ENCODE results near the gene DROSHA.

DNA sequence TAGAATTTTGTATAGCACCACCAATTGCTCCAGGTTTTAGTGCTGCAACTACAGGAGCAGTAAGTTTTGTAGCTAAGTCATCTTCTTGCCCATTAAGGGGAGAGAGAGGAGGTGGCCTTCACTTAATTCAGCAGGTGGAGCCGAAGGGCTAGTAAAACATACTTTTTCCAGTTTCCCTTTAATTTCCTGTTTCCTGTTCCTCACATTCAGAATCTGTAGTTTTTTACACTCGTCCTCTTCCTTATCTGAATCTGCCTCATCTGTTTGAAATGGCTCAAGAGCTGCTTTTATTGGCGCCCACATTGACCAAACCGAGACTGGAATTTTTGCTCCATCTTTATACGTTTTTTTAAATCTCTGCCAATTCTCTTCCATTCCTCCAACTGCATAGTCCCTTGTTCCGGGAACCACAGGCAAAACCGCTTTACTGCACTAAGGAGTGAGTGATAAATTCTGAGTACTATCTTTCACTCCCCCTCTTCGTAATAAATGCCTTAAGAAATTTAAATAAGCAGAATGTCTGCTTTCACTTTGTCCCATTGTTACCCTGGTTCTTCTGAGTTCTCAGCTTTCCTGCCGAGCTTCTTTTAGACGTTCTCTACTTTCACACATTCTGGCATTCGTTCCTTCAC is 133.9 kb downstream of the DROSHA start:
- no peak for TF ChIP-seq POLR2AphosphoS5 (IDR thresholded peaks at IDR 0.05; ENCODE audit: low read length)
- TF ChIP-seq ZNF274 (IDR thresholded peaks at IDR 0.05; ENCODE audit: insufficient read depth, insufficient read length): no peak
- no peak for TF ChIP-seq YY1 (IDR thresholded peaks at IDR 0.05; ENCODE audit: low read depth, low read length)
- TF ChIP-seq, protein P1, sequence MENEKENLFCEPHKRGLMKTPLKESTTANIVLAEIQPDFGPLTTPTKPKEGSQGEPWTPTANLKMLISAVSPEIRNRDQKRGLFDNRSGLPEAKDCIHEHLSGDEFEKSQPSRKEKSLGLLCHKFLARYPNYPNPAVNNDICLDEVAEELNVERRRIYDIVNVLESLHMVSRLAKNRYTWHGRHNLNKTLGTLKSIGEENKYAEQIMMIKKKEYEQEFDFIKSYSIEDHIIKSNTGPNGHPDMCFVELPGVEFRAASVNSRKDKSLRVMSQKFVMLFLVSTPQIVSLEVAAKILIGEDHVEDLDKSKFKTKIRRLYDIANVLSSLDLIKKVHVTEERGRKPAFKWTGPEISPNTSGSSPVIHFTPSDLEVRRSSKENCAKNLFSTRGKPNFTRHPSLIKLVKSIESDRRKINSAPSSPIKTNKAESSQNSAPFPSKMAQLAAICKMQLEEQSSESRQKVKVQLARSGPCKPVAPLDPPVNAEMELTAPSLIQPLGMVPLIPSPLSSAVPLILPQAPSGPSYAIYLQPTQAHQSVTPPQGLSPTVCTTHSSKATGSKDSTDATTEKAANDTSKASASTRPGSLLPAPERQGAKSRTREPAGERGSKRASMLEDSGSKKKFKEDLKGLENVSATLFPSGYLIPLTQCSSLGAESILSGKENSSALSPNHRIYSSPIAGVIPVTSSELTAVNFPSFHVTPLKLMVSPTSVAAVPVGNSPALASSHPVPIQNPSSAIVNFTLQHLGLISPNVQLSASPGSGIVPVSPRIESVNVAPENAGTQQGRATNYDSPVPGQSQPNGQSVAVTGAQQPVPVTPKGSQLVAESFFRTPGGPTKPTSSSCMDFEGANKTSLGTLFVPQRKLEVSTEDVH (IDR thresholded peaks at IDR 0.05; ENCODE audit: low read depth, partially characterized antibody): no peak
- TF ChIP-seq, protein P2, sequence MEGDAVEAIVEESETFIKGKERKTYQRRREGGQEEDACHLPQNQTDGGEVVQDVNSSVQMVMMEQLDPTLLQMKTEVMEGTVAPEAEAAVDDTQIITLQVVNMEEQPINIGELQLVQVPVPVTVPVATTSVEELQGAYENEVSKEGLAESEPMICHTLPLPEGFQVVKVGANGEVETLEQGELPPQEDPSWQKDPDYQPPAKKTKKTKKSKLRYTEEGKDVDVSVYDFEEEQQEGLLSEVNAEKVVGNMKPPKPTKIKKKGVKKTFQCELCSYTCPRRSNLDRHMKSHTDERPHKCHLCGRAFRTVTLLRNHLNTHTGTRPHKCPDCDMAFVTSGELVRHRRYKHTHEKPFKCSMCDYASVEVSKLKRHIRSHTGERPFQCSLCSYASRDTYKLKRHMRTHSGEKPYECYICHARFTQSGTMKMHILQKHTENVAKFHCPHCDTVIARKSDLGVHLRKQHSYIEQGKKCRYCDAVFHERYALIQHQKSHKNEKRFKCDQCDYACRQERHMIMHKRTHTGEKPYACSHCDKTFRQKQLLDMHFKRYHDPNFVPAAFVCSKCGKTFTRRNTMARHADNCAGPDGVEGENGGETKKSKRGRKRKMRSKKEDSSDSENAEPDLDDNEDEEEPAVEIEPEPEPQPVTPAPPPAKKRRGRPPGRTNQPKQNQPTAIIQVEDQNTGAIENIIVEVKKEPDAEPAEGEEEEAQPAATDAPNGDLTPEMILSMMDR (IDR thresholded peaks at IDR 0.05 in 2 of 3, conservative IDR thresholded peaks at IDR 0.05 in 1 of 3; ENCODE audit: control insufficient read depth in 2 of 3, extremely low read depth in 1 of 3, insufficient read depth in 1 of 3, low read depth in 3 of 3, low read length in 3 of 3): no peak
- no peak for TF ChIP-seq SIN3A (IDR thresholded peaks at IDR 0.05; ENCODE audit: low read depth, low read length)
